CD8-positive, alpha-beta memory T cell (primary cell): ENCODE results near the gene CARD8. TPM values are rescaled to one million over a fixed set of nuclear protein-coding genes. Genes with fewer than 3 reads are reported as not detected.
A peak's percentile ranks its signal among the peaks of the same experiment; 100 is the strongest.
"Not testable (repeated sequence)": the region's sequence is repeated elsewhere in the genome, so short reads cannot be mapped to it uniquely, and the experiment has no call there.

Experiments used
- CTCF ChIA-PET: fragments of 350-600 bp; sonication (Branson Sonifier 250); formaldehyde crosslinking; loops from one replicate; lab custom pipeline; 2021; ENCODE audit warnings: antibody characterized with exemption; lab: Charles Lee
- POLR2A ChIA-PET: fragments of 350-600 bp; sonication (Branson Sonifier 250); formaldehyde crosslinking; loops from one replicate; lab custom pipeline; 2021; ENCODE audit warnings: antibody characterized with exemption; lab: Charles Lee
- DNase-seq, 5 donors: peaks; one replicate each; pipeline versions ENCODE4 v3.0.0 to v3.0.0-alpha.2; 2020 to 2022; ENCODE audit warnings: mixed read lengths in 1 of 5
- H3K27ac ChIP-seq: one replicate; pipeline ENCODE4 v1.7.0; 2013; ENCODE audit warnings: low read depth, mild to moderate bottlenecking, low read length, moderate library complexity
- H3K27me3 ChIP-seq: 2 replicates; pipeline ENCODE4 v1.7.0; 2013; ENCODE audit warnings: low read length, mild to moderate bottlenecking; ENCODE audit not compliant: insufficient read depth, poor library complexity, severe bottlenecking
- H3K36me3 ChIP-seq: 2 replicates; pipeline ENCODE4 v1.7.0; 2013; ENCODE audit warnings: mild to moderate bottlenecking, low read length, moderate library complexity; ENCODE audit not compliant: insufficient read depth
- H3K4me1 ChIP-seq: 2 replicates; pipeline ENCODE4 v1.7.0; 2013; ENCODE audit warnings: mild to moderate bottlenecking, low read length, moderate library complexity; ENCODE audit not compliant: insufficient read depth
- H3K4me3 ChIP-seq: 2 replicates; pipeline ENCODE4 v1.7.0; 2013; ENCODE audit warnings: mild to moderate bottlenecking, low read length
- H3K9me3 ChIP-seq: 2 replicates; pipeline ENCODE4 v1.7.0; 2013; ENCODE audit warnings: mild to moderate bottlenecking, low read length
- H3K27ac Mint-ChIP-seq, 8 donors: one replicate each; pipeline ENCODE4 v1.8.0; 2020 to 2021; ENCODE audit warnings: mixed read lengths in 8 of 8, mild to moderate bottlenecking in 6 of 8, inconsistent platforms in 3 of 8, moderate library complexity in 3 of 8
- H3K27me3 Mint-ChIP-seq, 2 donors: one replicate each; pipeline ENCODE4 v1.8.0; 2020 to 2021; ENCODE audit warnings: mixed read lengths in 2 of 2, mild to moderate bottlenecking in 1 of 2, moderate library complexity in 1 of 2
- H3K36me3 Mint-ChIP-seq, 3 donors: one replicate each; pipeline ENCODE4 v1.8.0; 2020 to 2021; ENCODE audit warnings: mixed read lengths in 3 of 3, inconsistent platforms in 1 of 3, mild to moderate bottlenecking in 1 of 3
- H3K4me1 Mint-ChIP-seq, 3 donors: one replicate each; pipeline ENCODE4 v1.8.0; 2020 to 2021; ENCODE audit warnings: mixed read lengths in 3 of 3, inconsistent platforms in 1 of 3, mild to moderate bottlenecking in 1 of 3
- H3K4me3 Mint-ChIP-seq, 7 donors: one replicate each; pipeline ENCODE4 v1.8.0; 2020 to 2021; ENCODE audit warnings: mixed read lengths in 7 of 7, mild to moderate bottlenecking in 6 of 7, moderate library complexity in 4 of 7, inconsistent platforms in 2 of 7
- H3K9me3 Mint-ChIP-seq, 5 donors: one replicate each; pipeline ENCODE4 v1.8.0; 2020 to 2022; ENCODE audit warnings: mixed read lengths in 5 of 5, mild to moderate bottlenecking in 3 of 5, moderate library complexity in 2 of 5, inconsistent platforms in 1 of 5
- polyA plus RNA-seq: library from polyadenylated mRNA; unstranded; fragments of 300-500 nt; fragmentation: Illumina TruSeq; gene quantifications from one replicate; pipeline ENCODE4 v1.2.3, GENCODE V29; 2021
- total RNA-seq, 2 experiments: library from RNA; stranded (reverse); gene quantifications; one replicate each; pipeline ENCODE4 v1.2.3, GENCODE V29; 2021

Gene CARD8
- total and polyA plus RNA-seq, 3 experiments from 2014 or later: 95.8 to 132 (median 132) TPM

GRCh38 chr19:48258992-48259391, 3.3 kb upstream of the CARD8 start:
- not testable (repeated sequence) for H3K27me3 Mint-ChIP-seq, DNase-seq, H3K36me3 ChIP-seq, H3K4me3 ChIP-seq, H3K9me3 Mint-ChIP-seq, H3K27me3 ChIP-seq, H3K9me3 ChIP-seq
- CTCF ChIA-PET: interaction anchor here (0.8 to 3.0 kb wide), 5 partner anchors 9 to 151 kb away, joined by 3 to 10 read pairs (median 3); partner anchors contain the start of gene EMP3
- POLR2A ChIA-PET: interaction anchor here (0.7 to 1.7 kb wide), 2 partner anchors 9 to 104 kb away, joined by 3 to 13 read pairs; no protein-coding TSS in a partner anchor
- Mint-ChIP-seq H3K4me1 (peaks cover 39 to 54% (median 53%) of the 10 kb centered on the region in 3 donors), H3K36me3 (peaks cover 0 to 17% (median 4%) of the 10 kb centered on the region in 3 donors), H3K4me3 (peak overlapping the region in 4 of 7 donors; percentile 16 to 96 (median 68)), H3K27ac (peak overlapping the region in 5 of 8 donors; percentile 59 to 99 (median 99))
- Histone ChIP-seq H3K4me1 (peaks cover 43% of the 10 kb centered on the region), H3K27ac (peak overlapping the region; percentile 92)

- Mint-ChIP-seq H3K9me3 (no peaks in the 10 kb centered on the region), H3K4me3 (peak overlapping the region; percentile 81 to 96 (median 84)), H3K4me1 (peaks cover 45 to 61% (median 60%) of the 10 kb centered on the region in 3 donors), H3K27me3 (no peaks in the 10 kb centered on the region), H3K36me3 (peaks cover 0 to 20% (median 4%) of the 10 kb centered on the region in 3 donors), H3K27ac (peak overlapping the region; percentile 84 to 98 (median 92))
- ChIA-PET POLR2A (interaction anchor here (1.2 kb wide), 1 partner anchor 13 kb away, joined by 3 read pairs; no protein-coding TSS in a partner anchor), CTCF (interaction anchor here (1.4 kb wide), 1 partner anchor 32 kb away, joined by 4 read pairs; no protein-coding TSS in a partner anchor)
- peak in 3 of 5 donors; percentile 12 to 43 (median 18) for DNase-seq
- Histone ChIP-seq H3K4me1 (peaks cover 50% of the 10 kb centered on the region), H3K4me3 (peak overlapping the region; percentile 61), H3K27me3 (no peaks in the 10 kb centered on the region), H3K36me3 (no peaks in the 10 kb centered on the region), H3K9me3 (no peaks in the 10 kb centered on the region), H3K27ac (no peak overlapping the region)
Measured at GRCh38 chr19:48258350-48258749, 2.6 kb upstream of the CARD8 start.

GRCh38 chr19:48254529-48254970, 1.2 kb downstream of the CARD8 start:
- peak overlapping the region; percentile 95 for H3K4me3 ChIP-seq
- Mint-ChIP-seq H3K4me3 (peak overlapping the region; percentile 57 to 100 (median 100)), H3K36me3 (peaks cover 0 to 35% (median 8%) of the 10 kb centered on the region in 3 donors), H3K27me3 (no peaks in the 10 kb centered on the region), H3K27ac (peak overlapping the region in 7 of 8 donors; percentile 86 to 99 (median 97)), H3K9me3 (no peaks in the 10 kb centered on the region), H3K4me1 (peaks cover 75 to 87% (median 86%) of the 10 kb centered on the region in 3 donors)
- peaks cover 81% of the 10 kb centered on the region for H3K4me1 ChIP-seq
- no peak for DNase-seq
- H3K9me3 ChIP-seq: no peaks in the 10 kb centered on the region
- no peaks in the 10 kb centered on the region for H3K27me3 ChIP-seq
- POLR2A ChIA-PET: no interaction called here
- no peaks in the 10 kb centered on the region for H3K36me3 ChIP-seq
- H3K27ac ChIP-seq: peak overlapping the region; percentile 91
- CTCF ChIA-PET: interaction anchor here (2.0 kb wide), 1 partner anchor 50 kb away, joined by 4 read pairs; no protein-coding TSS in a partner anchor

- Mint-ChIP-seq H3K9me3 (no peaks in the 10 kb centered on the region), H3K4me3 (peak overlapping the region; percentile 57 to 100 (median 100)), H3K36me3 (peaks cover 0 to 38% (median 8%) of the 10 kb centered on the region in 3 donors), H3K27ac (peak overlapping the region; percentile 75 to 99 (median 94)), H3K27me3 (no peaks in the 10 kb centered on the region), H3K4me1 (peaks cover 73 to 88% (median 86%) of the 10 kb centered on the region in 3 donors)
- Histone ChIP-seq H3K9me3 (no peaks in the 10 kb centered on the region), H3K4me1 (peaks cover 75% of the 10 kb centered on the region), H3K36me3 (no peaks in the 10 kb centered on the region), H3K4me3 (peak overlapping the region; percentile 95), H3K27ac (no peak overlapping the region), H3K27me3 (no peaks in the 10 kb centered on the region)
- ChIA-PET CTCF (no interaction called here), POLR2A (interaction anchor here (0.5 kb wide), 1 partner anchor 75 kb away, joined by 3 read pairs; no protein-coding TSS in a partner anchor)
- no peak for DNase-seq
Measured at GRCh38 chr19:48253999-48254398, 1.7 kb downstream of the CARD8 start.

GRCh38 chr19:48252609-48253008, 3.1 kb downstream of the CARD8 start:
- H3K27ac Mint-ChIP-seq: peak overlapping the region in 7 of 8 donors; percentile 39 to 84 (median 78)
- Histone ChIP-seq H3K4me3 (no peak overlapping the region), H3K27me3 (no peaks in the 10 kb centered on the region), H3K27ac (no peak overlapping the region), H3K36me3 (peaks cover 3% of the 10 kb centered on the region), H3K9me3 (no peaks in the 10 kb centered on the region), H3K4me1 (peaks cover 76% of the 10 kb centered on the region)
- ChIA-PET POLR2A (no interaction called here), CTCF (interaction anchor here (1.1 kb wide), 1 partner anchor 356 kb away, joined by 3 read pairs; no protein-coding TSS in a partner anchor)
- no peak for DNase-seq
- H3K9me3 Mint-ChIP-seq: no peaks in the 10 kb centered on the region
- no peaks in the 10 kb centered on the region for H3K27me3 Mint-ChIP-seq
- H3K4me1 Mint-ChIP-seq: peaks cover 74 to 88% (median 86%) of the 10 kb centered on the region in 3 donors
- H3K36me3 Mint-ChIP-seq: peaks cover 4 to 47% (median 8%) of the 10 kb centered on the region in 3 donors
- peak overlapping the region in 5 of 7 donors; percentile 49 to 100 (median 57) for H3K4me3 Mint-ChIP-seq

GRCh38 chr19:48250290-48251025, 5.3 kb downstream of the CARD8 start:
- Histone ChIP-seq H3K27me3 (no peaks in the 10 kb centered on the region), H3K4me3 (peak overlapping the region; percentile 30), H3K36me3 (peaks cover 9% of the 10 kb centered on the region), H3K9me3 (no peaks in the 10 kb centered on the region), H3K27ac (peak overlapping the region; percentile 74), H3K4me1 (peaks cover 79% of the 10 kb centered on the region)
- peak overlapping the region; percentile 94 to 100 (median 98) for H3K27ac Mint-ChIP-seq
- peaks cover 10 to 52% (median 14%) of the 10 kb centered on the region in 3 donors for H3K36me3 Mint-ChIP-seq
- DNase-seq: no peak
- H3K4me3 Mint-ChIP-seq: peak overlapping the region; percentile 50 to 97 (median 95)
- CTCF ChIA-PET: interaction anchor here (1.0 to 1.9 kb wide), 5 partner anchors 9 to 141 kb away, joined by 3 to 8 read pairs (median 3); partner anchors contain the start of gene KDELR1
- H3K9me3 Mint-ChIP-seq: no peaks in the 10 kb centered on the region
- POLR2A ChIA-PET: interaction anchor here (0.6 to 1.4 kb wide), 9 partner anchors 7 to 387 kb away, joined by 3 to 13 read pairs (median 4); partner anchors contain the start of genes DBP, SYNGR4 and TMEM143
- H3K4me1 Mint-ChIP-seq: peaks cover 79 to 88% (median 84%) of the 10 kb centered on the region in 3 donors
- no peaks in the 10 kb centered on the region for H3K27me3 Mint-ChIP-seq

- peak overlapping the region; percentile 94 to 97 (median 95) for H3K4me3 Mint-ChIP-seq
- peak overlapping the region; percentile 94 to 100 (median 98) for H3K27ac Mint-ChIP-seq
- H3K4me1 ChIP-seq: peaks cover 81% of the 10 kb centered on the region
- CTCF ChIA-PET: interaction anchor here (0.8 to 1.9 kb wide), 7 partner anchors 10 to 142 kb away, joined by 3 to 8 read pairs (median 3); partner anchors contain the start of gene KDELR1
- H3K27ac ChIP-seq: peak overlapping the region; percentile 74
- H3K4me3 ChIP-seq: peak overlapping the region; percentile 60
- H3K36me3 Mint-ChIP-seq: peaks cover 11 to 58% (median 14%) of the 10 kb centered on the region in 3 donors
- H3K36me3 ChIP-seq: peaks cover 9% of the 10 kb centered on the region
- H3K4me1 Mint-ChIP-seq: peaks cover 81 to 90% (median 87%) of the 10 kb centered on the region in 3 donors
- POLR2A ChIA-PET: interaction anchor here (0.6 to 1.4 kb wide), 7 partner anchors 8 to 388 kb away, joined by 3 to 13 read pairs (median 4); partner anchors contain the start of gene DBP
- no peaks in the 10 kb centered on the region for H3K9me3 ChIP-seq
- H3K27me3 Mint-ChIP-seq: no peaks in the 10 kb centered on the region
- DNase-seq: peak; percentile 53 to 86 (median 66)
- H3K9me3 Mint-ChIP-seq: no peaks in the 10 kb centered on the region
- H3K27me3 ChIP-seq: no peaks in the 10 kb centered on the region
Measured at GRCh38 chr19:48249502-48250014, 6.2 kb downstream of the CARD8 start.
